Measurements from ENCODE around the gene LINC00237. TPM values are rescaled to one million over a fixed set of nuclear protein-coding genes. Genes with fewer than 3 reads are reported as not detected.
A peak's percentile ranks its signal among the peaks of the same experiment; 100 is the strongest.

LINC00237 gene
- total RNA-seq, 4 donors from 2014 or later = 0.83 TPM; not detected in 3

DNA sequence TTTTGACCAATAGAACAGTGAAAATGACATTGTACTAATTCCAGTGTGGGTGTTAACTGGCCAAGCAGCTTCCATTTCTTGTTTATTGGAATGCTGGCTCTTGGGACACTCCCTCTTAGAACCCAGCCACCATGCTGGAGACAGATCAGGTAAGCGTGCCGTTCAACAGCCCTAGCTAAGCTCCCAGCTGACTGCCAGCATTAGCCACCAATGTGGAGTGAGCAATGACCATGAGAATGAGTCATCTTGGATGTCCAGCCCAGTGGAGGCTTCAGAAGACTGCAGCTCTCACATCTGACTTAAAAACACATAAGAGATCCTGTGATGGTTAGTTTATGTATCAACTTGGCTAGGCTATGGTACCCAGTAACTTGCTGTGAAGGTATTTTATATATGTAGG is 3.0 kb upstream of the LINC00237 start:
- H3K4me3 ChIP-seq = no peak overlapping the region
- H3K27ac ChIP-seq = no peak overlapping the region
- WGBS = 100% methylated on average over 1 of the region's 2 CpGs
- H3K36me3 ChIP-seq = no peaks in the 10 kb centered on the region
- H3K4me1 ChIP-seq = peaks cover 17% of the 10 kb centered on the region
- no peak for TF ChIP-seq EP300 (IDR thresholded peaks at IDR 0.05)
- TF ChIP-seq, protein P1, sequence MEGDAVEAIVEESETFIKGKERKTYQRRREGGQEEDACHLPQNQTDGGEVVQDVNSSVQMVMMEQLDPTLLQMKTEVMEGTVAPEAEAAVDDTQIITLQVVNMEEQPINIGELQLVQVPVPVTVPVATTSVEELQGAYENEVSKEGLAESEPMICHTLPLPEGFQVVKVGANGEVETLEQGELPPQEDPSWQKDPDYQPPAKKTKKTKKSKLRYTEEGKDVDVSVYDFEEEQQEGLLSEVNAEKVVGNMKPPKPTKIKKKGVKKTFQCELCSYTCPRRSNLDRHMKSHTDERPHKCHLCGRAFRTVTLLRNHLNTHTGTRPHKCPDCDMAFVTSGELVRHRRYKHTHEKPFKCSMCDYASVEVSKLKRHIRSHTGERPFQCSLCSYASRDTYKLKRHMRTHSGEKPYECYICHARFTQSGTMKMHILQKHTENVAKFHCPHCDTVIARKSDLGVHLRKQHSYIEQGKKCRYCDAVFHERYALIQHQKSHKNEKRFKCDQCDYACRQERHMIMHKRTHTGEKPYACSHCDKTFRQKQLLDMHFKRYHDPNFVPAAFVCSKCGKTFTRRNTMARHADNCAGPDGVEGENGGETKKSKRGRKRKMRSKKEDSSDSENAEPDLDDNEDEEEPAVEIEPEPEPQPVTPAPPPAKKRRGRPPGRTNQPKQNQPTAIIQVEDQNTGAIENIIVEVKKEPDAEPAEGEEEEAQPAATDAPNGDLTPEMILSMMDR (IDR thresholded peaks at IDR 0.05) = no peak
- TF ChIP-seq POLR2AphosphoS5 (IDR thresholded peaks at IDR 0.05) = no peak
- no peak for TF ChIP-seq POLR2A (IDR thresholded peaks at IDR 0.05)
- H3K9me3 ChIP-seq = no peaks in the 10 kb centered on the region
- DNase-seq (ENCODE audit: low spot score in 2 of 2) = no peak
- H3K27me3 ChIP-seq = peaks cover 47% of the 10 kb centered on the region

DNA sequence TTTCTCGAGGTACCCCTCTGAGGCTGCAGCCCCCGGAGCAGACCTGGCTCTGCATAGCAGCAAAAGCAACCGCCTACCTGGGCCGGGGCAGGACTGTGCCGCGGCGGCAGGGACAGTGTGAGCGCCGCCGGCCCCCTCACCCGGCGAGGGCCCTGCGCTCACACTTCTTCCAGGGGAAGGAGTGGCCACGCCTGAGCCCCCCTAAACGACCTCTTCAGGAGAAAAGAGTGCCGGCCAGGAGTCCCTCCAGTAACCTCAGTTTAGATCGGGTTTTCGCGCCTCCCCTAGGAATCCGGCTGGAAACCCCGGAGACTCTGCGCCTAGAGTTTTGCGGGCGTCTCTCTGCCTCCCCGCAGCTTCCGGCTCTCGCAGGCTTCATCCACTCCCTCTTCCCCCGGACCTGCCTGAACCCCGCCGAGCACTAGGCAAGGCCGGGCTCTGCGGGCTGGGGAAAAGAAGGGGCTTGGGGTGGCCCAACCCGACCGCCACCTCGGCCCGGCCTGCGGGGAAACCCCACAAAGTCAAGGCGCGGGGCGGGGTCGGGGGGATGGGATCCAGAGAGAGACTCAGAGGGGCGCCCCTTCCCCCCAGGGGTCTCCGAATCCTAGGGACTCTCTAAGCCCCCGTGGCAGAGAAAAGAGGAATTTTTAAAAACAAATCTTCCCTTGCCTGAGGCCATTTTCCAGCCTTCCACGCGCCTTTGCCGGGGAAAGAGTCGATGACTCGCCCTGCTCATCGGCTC is 558 bp downstream of the LINC00237 start:
- no peak for DNase-seq (ENCODE audit: low spot score in 2 of 2)
- H3K36me3 ChIP-seq = no peaks in the 10 kb centered on the region
- no peaks in the 10 kb centered on the region for H3K9me3 ChIP-seq
- WGBS = 0% methylated on average over 4 of the region's 50 CpGs
- H3K4me1 ChIP-seq = peaks cover 47% of the 10 kb centered on the region
- TF ChIP-seq EP300 (IDR thresholded peaks at IDR 0.05) (no peak), POLR2AphosphoS5 (IDR thresholded peaks at IDR 0.05) (no peak), POLR2A (IDR thresholded peaks at IDR 0.05) (no peak)
- TF ChIP-seq, protein P1 (IDR thresholded peaks at IDR 0.05) = no peak
- peaks cover 83% of the 10 kb centered on the region for H3K27me3 ChIP-seq
- H3K4me3 ChIP-seq = peak overlapping the region; percentile 30
- no peak overlapping the region for H3K27ac ChIP-seq

DNA sequence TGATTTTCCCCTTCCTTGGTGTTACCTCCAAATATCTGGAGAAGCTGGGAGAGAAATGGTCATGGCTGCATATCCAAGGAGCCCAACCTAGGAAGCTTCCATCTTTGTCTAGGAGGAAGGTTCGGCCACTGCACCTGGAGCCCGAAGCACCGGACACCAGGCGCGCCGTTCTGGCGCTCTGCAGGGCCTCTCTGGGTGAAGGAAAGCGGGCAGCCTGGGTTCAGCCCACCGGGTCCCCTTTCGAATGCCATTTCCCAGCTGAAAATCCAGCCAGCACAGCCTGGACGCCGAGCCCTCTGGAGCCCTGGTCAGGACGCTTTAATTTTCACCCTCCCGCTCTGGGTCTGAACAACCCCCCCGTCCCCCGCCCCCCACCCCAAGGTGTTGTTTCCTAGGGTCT is 1.2 kb downstream of the LINC00237 start:
- no peak for DNase-seq (ENCODE audit: low spot score in 2 of 2)
- Histone ChIP-seq H3K27ac (no peak overlapping the region), H3K9me3 (no peaks in the 10 kb centered on the region), H3K27me3 (peaks cover 90% of the 10 kb centered on the region), H3K4me3 (peak overlapping the region; percentile 30), H3K36me3 (no peaks in the 10 kb centered on the region), H3K4me1 (peaks cover 54% of the 10 kb centered on the region)
- TF ChIP-seq POLR2AphosphoS5 (IDR thresholded peaks at IDR 0.05) (no peak), EP300 (IDR thresholded peaks at IDR 0.05) (no peak), POLR2A (IDR thresholded peaks at IDR 0.05) (no peak)
- TF ChIP-seq, protein P1 (IDR thresholded peaks at IDR 0.05) = no peak
- WGBS = 15% methylated on average over 15 of the region's 16 CpGs

DNA sequence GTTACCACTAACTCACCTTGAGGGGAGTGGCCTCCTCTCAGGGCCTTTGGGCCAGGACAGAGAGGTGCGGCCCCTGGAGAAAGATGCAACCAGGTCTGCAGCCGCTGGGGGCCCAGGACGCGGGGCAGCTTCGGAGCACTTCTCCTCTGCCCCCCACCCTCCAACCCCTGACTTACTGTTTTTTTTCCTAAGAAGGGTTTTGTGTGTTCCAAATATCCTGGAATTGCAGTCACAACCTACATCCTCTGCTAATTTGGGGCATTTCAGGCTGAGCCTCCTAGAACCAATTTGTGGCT is 1.7 kb downstream of the LINC00237 start:
- H3K4me1 ChIP-seq = peaks cover 59% of the 10 kb centered on the region
- no peaks in the 10 kb centered on the region for H3K9me3 ChIP-seq
- WGBS = 33% methylated on average over 5 of the region's 5 CpGs
- H3K27me3 ChIP-seq = peaks cover 95% of the 10 kb centered on the region
- H3K4me3 ChIP-seq = no peak overlapping the region
- H3K36me3 ChIP-seq = no peaks in the 10 kb centered on the region
- TF ChIP-seq POLR2A (IDR thresholded peaks at IDR 0.05) (no peak), EP300 (IDR thresholded peaks at IDR 0.05) (no peak), POLR2AphosphoS5 (IDR thresholded peaks at IDR 0.05) (no peak)
- TF ChIP-seq, protein P1 (IDR thresholded peaks at IDR 0.05) = no peak
- DNase-seq (ENCODE audit: low spot score in 2 of 2) = no peak
- no peak overlapping the region for H3K27ac ChIP-seq

DNA sequence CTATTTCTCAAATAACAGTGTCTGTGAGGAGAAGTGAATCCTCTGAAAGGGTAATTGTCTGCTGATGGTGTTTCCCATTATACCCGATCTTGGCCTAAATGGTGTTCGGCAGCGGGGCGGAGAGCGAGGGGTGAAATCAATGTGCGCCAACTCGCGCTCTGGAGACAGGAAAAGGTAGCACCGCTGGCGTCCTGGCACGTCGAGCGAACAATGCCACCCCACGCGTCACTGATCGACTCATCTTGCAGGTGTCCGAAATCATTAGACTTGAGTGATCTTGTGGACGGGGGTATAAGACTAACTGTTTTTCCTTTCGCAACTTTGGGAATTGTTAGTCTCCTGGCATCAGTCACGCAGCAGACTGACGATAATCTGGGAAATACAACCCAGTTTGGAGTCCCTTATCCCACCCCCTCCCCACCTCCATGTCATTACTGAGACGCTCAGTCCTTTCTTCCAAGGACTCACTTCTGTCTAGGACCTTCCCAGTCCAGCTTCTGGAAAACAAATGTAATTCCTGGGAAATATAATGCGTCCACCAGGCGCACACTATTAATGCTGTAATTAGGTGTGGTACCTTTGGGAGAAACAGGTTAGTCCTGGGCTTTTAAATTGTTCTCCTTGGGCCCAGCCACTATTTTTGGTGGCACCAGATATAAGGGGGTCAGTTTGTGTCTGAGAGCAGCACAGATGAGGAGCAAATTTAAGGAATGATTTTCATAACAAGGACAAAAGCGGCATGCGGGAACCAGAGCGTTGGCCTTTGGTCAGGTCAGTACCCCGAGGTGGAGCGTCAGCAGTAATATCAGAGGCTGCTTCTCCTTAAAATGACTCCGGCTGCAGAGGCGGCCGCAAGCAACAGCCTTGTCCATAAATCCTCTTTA is 2.3 kb downstream of the LINC00237 start:
- TF ChIP-seq EP300 (IDR thresholded peaks at IDR 0.05) (no peak), POLR2AphosphoS5 (IDR thresholded peaks at IDR 0.05) (no peak), POLR2A (IDR thresholded peaks at IDR 0.05) (no peak)
- TF ChIP-seq, protein P1 (IDR thresholded peaks at IDR 0.05) = no peak
- 37% methylated on average over 32 of the region's 32 CpGs for WGBS
- peaks cover 91% of the 10 kb centered on the region for H3K27me3 ChIP-seq
- H3K9me3 ChIP-seq = no peaks in the 10 kb centered on the region
- H3K4me1 ChIP-seq = peaks cover 59% of the 10 kb centered on the region
- H3K36me3 ChIP-seq = no peaks in the 10 kb centered on the region
- DNase-seq (ENCODE audit: low spot score in 2 of 2) = no peak
- H3K27ac ChIP-seq = no peak overlapping the region
- H3K4me3 ChIP-seq = no peak overlapping the region
